GM18517 (cell line): ENCODE data around the gene JPH3.

ENCODE experiments used
- ATAC-seq: cut with Tn5 transposase; IDR thresholded peaks from one replicate; pipeline ENCODE4 v1.9.1; 2021; ENCODE audit warnings: mild to moderate bottlenecking, moderate library complexity; ENCODE audit not compliant: unreplicated experiment

The JPH3 gene

DNA sequence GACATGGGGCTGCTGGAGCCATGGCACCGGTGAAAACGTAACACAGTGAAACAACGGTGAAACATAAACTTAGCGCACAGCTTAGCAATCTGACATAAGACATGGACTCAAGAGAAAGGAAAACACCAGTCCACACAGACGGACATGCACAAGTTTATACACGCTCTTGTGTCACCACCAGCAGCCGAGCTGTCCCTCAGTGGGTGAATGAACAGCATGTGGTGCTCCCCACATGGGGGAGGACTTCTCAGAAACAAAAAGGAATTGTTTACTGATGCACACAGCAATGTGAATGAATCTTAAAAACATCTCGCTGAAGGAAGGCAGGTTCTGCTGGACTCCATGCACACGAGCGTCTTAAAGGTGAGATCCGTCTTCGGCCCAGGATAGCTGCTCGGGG, 129.3 kb downstream of the JPH3 start:
- no peak for ATAC-seq

DNA sequence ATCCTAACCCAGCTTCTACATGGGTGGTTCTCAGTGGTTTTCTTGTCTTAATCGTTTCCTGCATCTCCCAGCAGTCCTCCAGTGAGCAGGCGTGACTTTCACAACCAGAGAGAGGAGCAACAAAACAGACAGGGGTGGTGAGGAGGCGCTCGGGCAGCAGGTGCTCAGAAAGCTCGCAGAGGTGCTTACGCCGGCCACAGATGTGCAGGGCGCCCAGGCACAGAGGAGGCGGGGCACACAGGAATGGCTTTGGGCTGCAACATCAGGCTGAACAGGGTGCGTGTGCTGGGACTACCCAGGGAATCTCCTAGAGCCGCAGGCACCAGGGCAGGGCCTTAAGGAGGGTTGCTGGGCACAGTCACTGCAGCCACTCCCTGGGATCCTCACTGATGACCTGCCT, 130.9 kb downstream of the JPH3 start:
- ATAC-seq, result no peak

DNA sequence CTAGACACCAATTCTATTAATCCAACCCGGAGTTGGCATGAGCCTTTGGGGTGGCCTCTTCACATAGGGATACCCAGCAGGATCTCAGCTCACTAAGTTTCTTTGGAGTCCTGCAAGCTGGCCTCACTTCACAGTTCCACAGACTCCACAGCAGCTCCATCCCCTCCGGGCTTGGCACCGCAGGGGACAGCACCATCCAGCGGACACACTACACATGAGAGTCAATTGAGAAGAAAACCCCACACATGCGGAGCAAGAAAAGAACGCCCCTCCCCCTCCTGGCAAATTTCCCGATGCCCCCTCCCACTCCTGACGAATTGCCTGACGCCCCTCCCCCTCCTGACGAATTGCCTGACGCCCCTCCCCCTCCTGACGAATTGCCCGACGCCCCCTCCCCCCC, 132.3 kb downstream of the JPH3 start:
- ATAC-seq, result no peak

GRCh38 chr16:87735270-87736007, 133.1 kb downstream of the JPH3 start:
- ATAC-seq, result no peak

GRCh38 chr16:87736008-87736382, 133.7 kb downstream of the JPH3 start:
- no peak for ATAC-seq

DNA sequence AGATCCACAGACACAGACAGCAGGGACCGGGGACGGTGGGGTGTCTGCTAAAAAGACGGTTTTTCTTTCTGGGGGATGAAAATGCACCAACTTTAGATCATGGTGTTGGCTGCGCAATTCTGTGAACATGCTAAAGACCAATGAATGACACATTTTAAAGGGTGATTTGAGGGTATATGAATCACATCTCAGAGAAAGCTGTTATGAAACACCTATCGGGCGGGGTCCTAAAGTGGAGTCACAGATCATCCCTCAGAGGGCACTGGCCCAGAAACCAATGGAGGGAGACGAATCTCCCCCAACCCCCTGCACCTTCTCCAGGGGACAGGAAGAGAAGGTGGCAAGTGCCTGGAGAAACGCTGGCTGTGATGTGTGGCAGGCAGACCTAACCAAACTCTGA, 137.5 kb downstream of the JPH3 start:
- no peak for ATAC-seq

GRCh38 chr16:87740441-87740840, 138.1 kb downstream of the JPH3 start:
- no peak for ATAC-seq

- no peak for ATAC-seq
Observed at GRCh38 chr16:87740909-87741424, 138.7 kb downstream of the JPH3 start.

DNA sequence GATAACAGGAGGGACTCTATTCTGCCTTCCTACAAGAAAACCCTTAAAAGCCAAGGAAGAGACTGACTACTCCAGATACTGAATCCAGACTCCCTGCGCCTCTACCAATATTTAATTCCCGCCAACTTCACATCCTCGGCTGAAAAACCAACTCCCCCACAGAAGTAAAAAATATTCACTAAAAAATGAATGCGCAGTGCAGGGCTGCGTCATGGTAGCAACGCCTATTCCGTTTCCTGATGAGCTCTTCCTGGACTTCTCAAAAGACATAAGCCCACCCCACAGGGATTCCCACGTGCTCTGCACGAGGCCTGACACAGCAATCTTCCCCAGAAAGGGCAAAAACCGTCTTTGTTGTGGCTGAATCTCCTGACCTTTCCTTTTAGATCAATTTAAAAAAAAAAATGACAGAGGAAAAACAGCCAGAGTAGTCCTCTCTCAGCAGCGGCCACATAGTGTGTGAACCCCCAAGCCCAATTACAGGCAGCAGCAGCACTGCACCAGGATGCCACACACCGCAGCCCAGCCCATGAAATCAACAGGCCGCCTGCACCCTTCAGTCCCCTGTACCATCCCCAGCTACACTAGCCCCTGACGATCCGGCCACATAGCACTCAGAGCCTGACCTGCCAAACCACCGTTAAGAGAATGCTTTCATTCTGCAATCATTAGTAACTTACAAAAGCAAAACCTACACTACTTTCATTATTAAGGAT, 139.6 kb downstream of the JPH3 start:
- ATAC-seq, result no peak

- no peak for ATAC-seq
Observed at GRCh38 chr16:87742781-87743490, 140.6 kb downstream of the JPH3 start.

DNA sequence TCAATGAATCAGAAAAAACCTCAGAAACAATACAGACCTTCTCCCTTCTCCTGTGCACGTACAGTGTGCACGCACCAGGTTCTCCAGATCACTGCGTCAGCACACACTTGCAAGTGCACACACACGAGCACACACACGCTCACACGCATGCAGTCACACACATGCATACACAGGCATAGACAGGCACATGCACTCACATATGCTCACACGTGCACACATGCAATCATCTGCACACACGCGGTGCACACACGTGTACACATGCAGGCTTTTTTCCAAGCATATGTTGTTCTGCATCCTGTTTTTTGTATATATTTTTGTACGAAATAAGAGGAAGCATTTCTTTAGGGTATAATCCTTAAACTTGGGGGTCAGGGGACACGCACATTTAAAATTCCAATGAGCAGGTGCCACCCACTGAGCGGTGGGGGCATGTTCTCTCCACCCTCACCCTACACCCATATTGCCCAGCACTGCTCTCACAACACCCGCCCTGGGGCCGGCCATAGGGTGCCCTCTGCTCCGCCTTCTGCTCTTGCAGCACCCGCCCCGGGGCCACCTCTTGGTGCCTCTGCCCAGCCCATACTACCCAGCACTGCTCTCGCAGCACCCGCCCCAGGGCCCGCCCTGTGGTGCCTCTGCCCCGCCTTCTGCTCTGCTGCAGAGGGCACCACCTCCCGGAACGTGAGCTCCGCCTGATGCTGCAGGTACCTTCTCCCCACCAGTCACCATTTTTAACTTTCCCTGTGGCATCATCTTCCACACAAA, 142.6 kb downstream of the JPH3 start:
- no peak for ATAC-seq

DNA sequence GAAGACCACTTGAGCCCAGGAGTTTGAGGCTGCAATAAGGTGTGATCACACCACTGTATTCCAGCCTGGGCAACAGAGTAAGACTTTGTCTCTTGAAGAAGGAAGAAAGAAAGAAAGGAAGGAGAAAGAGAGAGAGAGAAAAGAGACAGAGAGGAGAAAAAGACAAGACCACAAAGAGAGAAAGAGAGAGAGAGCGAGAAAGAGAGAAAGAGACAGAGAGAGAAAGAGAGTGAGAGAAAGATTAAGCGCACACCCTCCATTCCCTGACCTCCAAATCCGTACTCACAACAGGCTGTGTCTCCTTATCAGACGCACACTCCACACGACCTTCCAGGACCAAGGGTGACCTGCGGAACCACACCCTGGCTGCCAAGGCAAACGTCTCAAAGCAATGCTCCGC, 143.9 kb downstream of the JPH3 start:
- no peak for ATAC-seq
